ENCODE results near the gene DAAM1. TPM values are rescaled to one million over a fixed set of nuclear protein-coding genes. Genes with fewer than 3 reads are reported as not detected.

Gene DAAM1
- total and polyA plus RNA-seq, 12 donors, result 7.4 to 37.4 (median 24.9) TPM

DNA sequence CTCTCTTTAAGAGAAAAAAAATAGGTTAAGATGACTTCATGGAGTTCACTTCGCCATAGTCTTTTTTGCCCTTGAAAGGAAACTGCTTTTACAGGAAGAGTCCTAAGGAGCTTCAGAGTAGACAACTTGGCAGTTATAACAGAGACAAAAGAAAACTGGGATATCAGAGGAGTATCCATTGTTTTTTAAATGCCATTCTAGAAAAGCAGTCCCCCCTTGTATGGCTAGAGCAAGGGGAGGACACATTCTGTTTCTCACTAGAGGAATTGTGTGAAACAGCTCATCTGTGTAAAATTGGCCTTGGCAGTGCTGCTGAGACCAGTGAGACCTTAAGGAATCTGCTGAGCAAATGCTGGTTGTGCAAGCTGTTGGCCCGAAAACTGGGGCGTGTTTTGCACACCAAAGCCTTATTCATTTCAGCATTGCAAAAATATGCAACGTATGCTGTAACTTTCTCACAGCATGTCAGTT is 148.7 kb downstream of the DAAM1 start:
- Histone ChIP-seq H3K27ac (peak overlapping the region in 4 of 5 donors; percentile 36 to 83 (median 48)), H3K4me1 (replicated peaks in 1 of 2) (peaks cover 9 to 30% of the 10 kb centered on the region in 2 donors), H3K36me3 (replicated peaks in 1 of 2) (peaks cover 0 to 12% of the 10 kb centered on the region in 2 donors), H3K4me3 (no peak overlapping the region), H3K9me3 (replicated peaks in 1 of 3) (no peaks in the 10 kb centered on the region), H3K27me3 (no peaks in the 10 kb centered on the region)
- intact Hi-C loops (cut with DNase I), result no loop called here
- DNase-seq, result peak; percentile 38 to 74 (median 55)
- TF ChIP-seq CTCF (IDR thresholded peaks at IDR 0.05) (no peak), POLR2A (IDR thresholded peaks at IDR 0.05) (no peak)
- WGBS, 4 donors, result 23 to 38% (median 26%) methylated on average over 4 of the region's 4 CpGs

GRCh38 chr14:59338761-59339160 is 150.3 kb downstream of the DAAM1 start:
- Histone ChIP-seq H3K27me3 (no peaks in the 10 kb centered on the region), H3K36me3 (replicated peaks in 1 of 2) (peaks cover 0 to 12% of the 10 kb centered on the region in 2 donors), H3K9me3 (replicated peaks in 1 of 3) (no peaks in the 10 kb centered on the region), H3K27ac (no peak overlapping the region), H3K4me3 (no peak overlapping the region), H3K4me1 (replicated peaks in 1 of 2) (peaks cover 9 to 22% of the 10 kb centered on the region in 2 donors)
- WGBS, 4 donors, result 87 to 93% (median 90%) methylated on average over 3 of the region's 3 CpGs
- intact Hi-C loops (cut with DNase I), result no loop called here
- TF ChIP-seq POLR2A (IDR thresholded peaks at IDR 0.05) (no peak), CTCF (IDR thresholded peaks at IDR 0.05) (no peak)
- no peak for DNase-seq

DNA sequence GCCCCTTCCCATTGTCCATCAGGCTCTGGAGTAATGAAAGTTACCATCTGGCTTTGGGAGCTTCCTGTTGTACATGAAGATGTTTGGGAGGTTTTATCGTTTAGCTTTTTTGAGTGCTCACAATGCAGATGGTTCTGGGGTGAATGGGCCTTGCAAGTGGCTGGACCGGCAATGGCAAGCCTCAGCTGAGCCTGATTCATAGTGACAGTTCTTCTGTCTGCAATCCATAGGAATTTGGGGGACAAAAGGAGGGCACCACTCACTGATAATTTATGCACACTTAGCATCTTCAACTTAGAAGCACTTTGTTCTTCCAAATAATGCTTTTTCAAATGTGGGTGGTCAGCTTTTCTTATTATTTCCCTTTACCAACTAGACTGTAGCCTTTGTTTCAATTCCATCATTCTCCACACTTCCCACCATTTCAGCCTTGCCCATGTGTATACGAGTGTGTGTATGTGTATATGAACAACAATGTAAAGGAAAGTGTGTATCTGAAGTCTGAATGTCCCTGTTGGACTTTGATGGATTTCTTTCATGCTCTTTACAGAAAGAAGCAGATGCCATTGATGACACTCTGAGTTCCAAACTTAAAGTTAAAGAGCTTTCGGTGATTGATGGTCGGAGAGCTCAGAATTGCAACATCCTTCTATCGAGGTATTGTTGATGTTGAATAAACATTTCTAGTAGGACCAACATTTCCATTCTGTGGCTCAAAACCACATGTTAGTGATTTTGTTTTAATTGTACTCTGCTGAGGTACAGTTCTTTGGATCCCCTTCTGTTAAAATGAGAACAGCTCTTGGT is 151.3 kb downstream of the DAAM1 start:
- intact Hi-C loops (cut with DNase I), result no loop called here
- peaks cover 9 to 19% of the 10 kb centered on the region in 2 donors for H3K4me1 ChIP-seq (replicated peaks in 1 of 2)
- TF ChIP-seq POLR2A (IDR thresholded peaks at IDR 0.05) (no peak), CTCF (IDR thresholded peaks at IDR 0.05) (no peak)
- no peaks in the 10 kb centered on the region for H3K27me3 ChIP-seq
- H3K27ac ChIP-seq, result no peak overlapping the region
- H3K36me3 ChIP-seq (replicated peaks in 1 of 2), result peaks cover 0 to 12% of the 10 kb centered on the region in 2 donors
- H3K4me3 ChIP-seq, result no peak overlapping the region
- WGBS, 4 donors, result 89 to 99% (median 95%) methylated on average over 6 of the region's 6 CpGs
- no peaks in the 10 kb centered on the region for H3K9me3 ChIP-seq (replicated peaks in 1 of 3)
- DNase-seq, result no peak

- Histone ChIP-seq H3K9me3 (replicated peaks in 1 of 3) (no peaks in the 10 kb centered on the region), H3K4me3 (no peak overlapping the region), H3K36me3 (replicated peaks in 1 of 2) (peaks cover 0 to 16% of the 10 kb centered on the region in 2 donors), H3K27me3 (no peaks in the 10 kb centered on the region), H3K27ac (no peak overlapping the region), H3K4me1 (replicated peaks in 1 of 2) (peaks cover 9 to 20% of the 10 kb centered on the region in 2 donors)
- intact Hi-C loops (cut with DNase I), result no loop called here
- WGBS, 4 donors, result 87 to 91% (median 88%) methylated on average over 4 of the region's 4 CpGs
- DNase-seq, result no peak
- no peak for TF ChIP-seq POLR2A (IDR thresholded peaks at IDR 0.05)
- TF ChIP-seq CTCF (IDR thresholded peaks at IDR 0.05), result no peak
Measured at GRCh38 chr14:59341858-59342477, 153.5 kb downstream of the DAAM1 start.
